ENCODE results near the gene CMKLR1. TPM values are rescaled to one million over a fixed set of nuclear protein-coding genes. Genes with fewer than 3 reads are reported as not detected.

The CMKLR1 gene
- total and polyA plus RNA-seq, 10 of the 15 experiments (the other 5 are each of a cell fraction or from before 2014, with no cell fraction given): 13.8 to 52.3 (median 26.2) TPM

DNA sequence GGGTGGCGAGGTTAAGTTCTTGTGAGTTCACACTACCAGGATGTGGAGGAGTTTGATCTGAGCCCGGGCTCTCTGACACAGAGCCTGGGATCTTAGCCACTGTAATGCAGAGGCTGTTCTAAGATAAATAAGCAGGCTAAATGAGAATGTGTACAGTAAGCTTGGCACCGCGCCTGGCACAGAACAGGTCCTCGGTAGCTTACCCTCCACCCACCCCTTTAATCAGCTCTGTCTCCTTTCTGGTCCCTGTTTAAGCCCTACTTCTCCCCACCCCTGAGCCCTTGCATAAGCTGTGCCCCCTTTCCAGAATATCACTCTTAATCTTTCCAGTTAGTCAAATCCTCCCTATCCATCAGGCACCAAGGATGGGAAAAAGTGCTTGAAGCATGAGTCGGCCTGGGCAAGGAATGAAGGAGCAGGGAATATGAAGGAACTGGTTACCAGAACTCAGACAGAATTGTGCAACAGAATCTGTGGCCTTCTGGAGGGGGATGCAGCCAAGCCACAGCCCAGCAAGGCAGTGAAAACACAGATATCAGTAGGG, 32.8 kb upstream of the CMKLR1 start:
- H3K27me3 ChIP-seq (replicated peaks in 1 of 2; ENCODE audit: control insufficient read depth in 2 of 2, insufficient read depth in 2 of 2, low read length in 1 of 2): no peaks in the 10 kb centered on the region
- no peak for DNase-seq (ENCODE audit: low read depth, low spot score)
- TF ChIP-seq, protein P1, sequence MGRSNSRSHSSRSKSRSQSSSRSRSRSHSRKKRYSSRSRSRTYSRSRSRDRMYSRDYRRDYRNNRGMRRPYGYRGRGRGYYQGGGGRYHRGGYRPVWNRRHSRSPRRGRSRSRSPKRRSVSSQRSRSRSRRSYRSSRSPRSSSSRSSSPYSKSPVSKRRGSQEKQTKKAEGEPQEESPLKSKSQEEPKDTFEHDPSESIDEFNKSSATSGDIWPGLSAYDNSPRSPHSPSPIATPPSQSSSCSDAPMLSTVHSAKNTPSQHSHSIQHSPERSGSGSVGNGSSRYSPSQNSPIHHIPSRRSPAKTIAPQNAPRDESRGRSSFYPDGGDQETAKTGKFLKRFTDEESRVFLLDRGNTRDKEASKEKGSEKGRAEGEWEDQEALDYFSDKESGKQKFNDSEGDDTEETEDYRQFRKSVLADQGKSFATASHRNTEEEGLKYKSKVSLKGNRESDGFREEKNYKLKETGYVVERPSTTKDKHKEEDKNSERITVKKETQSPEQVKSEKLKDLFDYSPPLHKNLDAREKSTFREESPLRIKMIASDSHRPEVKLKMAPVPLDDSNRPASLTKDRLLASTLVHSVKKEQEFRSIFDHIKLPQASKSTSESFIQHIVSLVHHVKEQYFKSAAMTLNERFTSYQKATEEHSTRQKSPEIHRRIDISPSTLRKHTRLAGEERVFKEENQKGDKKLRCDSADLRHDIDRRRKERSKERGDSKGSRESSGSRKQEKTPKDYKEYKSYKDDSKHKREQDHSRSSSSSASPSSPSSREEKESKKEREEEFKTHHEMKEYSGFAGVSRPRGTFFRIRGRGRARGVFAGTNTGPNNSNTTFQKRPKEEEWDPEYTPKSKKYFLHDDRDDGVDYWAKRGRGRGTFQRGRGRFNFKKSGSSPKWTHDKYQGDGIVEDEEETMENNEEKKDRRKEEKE (IDR thresholded peaks at IDR 0.05): no peak
- TF ChIP-seq GATAD2B (conservative IDR thresholded peaks at IDR 0.05; ENCODE audit: low read depth): no peak
- TF ChIP-seq GABPA (IDR thresholded peaks at IDR 0.05; ENCODE audit: low read depth): no peak
- TF ChIP-seq MTA2 (IDR thresholded peaks at IDR 0.05; ENCODE audit: low read depth): no peak
- no peak for TF ChIP-seq BMI1 (IDR thresholded peaks at IDR 0.05; ENCODE audit: borderline replicate concordance)
- TF ChIP-seq NRF1 (conservative IDR thresholded peaks at IDR 0.05; ENCODE audit: low read depth, low read length): no peak
- no peak for TF ChIP-seq SP1 (IDR thresholded peaks at IDR 0.05; ENCODE audit: low read depth, low read length)
- no peak for TF ChIP-seq IRF4 (IDR thresholded peaks at IDR 0.05; ENCODE audit: low read depth, low read length)
- TF ChIP-seq CHD2 (IDR thresholded peaks at IDR 0.05; ENCODE audit: borderline replicate concordance, low read depth, low read length): no peak
- no peak for TF ChIP-seq SREBF1 (IDR thresholded peaks at IDR 0.05; ENCODE audit: low read length)
- TF ChIP-seq, protein P2, sequence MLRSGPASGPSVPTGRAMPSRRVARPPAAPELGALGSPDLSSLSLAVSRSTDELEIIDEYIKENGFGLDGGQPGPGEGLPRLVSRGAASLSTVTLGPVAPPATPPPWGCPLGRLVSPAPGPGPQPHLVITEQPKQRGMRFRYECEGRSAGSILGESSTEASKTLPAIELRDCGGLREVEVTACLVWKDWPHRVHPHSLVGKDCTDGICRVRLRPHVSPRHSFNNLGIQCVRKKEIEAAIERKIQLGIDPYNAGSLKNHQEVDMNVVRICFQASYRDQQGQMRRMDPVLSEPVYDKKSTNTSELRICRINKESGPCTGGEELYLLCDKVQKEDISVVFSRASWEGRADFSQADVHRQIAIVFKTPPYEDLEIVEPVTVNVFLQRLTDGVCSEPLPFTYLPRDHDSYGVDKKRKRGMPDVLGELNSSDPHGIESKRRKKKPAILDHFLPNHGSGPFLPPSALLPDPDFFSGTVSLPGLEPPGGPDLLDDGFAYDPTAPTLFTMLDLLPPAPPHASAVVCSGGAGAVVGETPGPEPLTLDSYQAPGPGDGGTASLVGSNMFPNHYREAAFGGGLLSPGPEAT (IDR thresholded peaks at IDR 0.05; ENCODE audit: low read depth): no peak
- no peak for TF ChIP-seq RBBP5 (conservative IDR thresholded peaks at IDR 0.05)
- no peak for TF ChIP-seq CHD1 (IDR thresholded peaks at IDR 0.05; ENCODE audit: low read depth, low read length)
- TF ChIP-seq KAT2A (conservative IDR thresholded peaks at IDR 0.05; ENCODE audit: control insufficient read depth, low read depth, low read length): no peak
- TF ChIP-seq NFYA (IDR thresholded peaks at IDR 0.05; ENCODE audit: borderline replicate concordance, low read depth, low read length): no peak
- no peak for TF ChIP-seq SPI1 (IDR thresholded peaks at IDR 0.05; ENCODE audit: borderline replicate concordance, insufficient read depth, low read depth, low read length)
- no peak for TF ChIP-seq CHD4 (IDR thresholded peaks at IDR 0.05)
- TF ChIP-seq, protein P3, sequence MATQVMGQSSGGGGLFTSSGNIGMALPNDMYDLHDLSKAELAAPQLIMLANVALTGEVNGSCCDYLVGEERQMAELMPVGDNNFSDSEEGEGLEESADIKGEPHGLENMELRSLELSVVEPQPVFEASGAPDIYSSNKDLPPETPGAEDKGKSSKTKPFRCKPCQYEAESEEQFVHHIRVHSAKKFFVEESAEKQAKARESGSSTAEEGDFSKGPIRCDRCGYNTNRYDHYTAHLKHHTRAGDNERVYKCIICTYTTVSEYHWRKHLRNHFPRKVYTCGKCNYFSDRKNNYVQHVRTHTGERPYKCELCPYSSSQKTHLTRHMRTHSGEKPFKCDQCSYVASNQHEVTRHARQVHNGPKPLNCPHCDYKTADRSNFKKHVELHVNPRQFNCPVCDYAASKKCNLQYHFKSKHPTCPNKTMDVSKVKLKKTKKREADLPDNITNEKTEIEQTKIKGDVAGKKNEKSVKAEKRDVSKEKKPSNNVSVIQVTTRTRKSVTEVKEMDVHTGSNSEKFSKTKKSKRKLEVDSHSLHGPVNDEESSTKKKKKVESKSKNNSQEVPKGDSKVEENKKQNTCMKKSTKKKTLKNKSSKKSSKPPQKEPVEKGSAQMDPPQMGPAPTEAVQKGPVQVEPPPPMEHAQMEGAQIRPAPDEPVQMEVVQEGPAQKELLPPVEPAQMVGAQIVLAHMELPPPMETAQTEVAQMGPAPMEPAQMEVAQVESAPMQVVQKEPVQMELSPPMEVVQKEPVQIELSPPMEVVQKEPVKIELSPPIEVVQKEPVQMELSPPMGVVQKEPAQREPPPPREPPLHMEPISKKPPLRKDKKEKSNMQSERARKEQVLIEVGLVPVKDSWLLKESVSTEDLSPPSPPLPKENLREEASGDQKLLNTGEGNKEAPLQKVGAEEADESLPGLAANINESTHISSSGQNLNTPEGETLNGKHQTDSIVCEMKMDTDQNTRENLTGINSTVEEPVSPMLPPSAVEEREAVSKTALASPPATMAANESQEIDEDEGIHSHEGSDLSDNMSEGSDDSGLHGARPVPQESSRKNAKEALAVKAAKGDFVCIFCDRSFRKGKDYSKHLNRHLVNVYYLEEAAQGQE (IDR thresholded peaks at IDR 0.05; ENCODE audit: low read depth, low read length): no peak
- no peak overlapping the region for H3K4me3 ChIP-seq
- SMC1A ChIA-PET (ENCODE audit: uncharacterized antibody, unreplicated experiment): interaction anchor here (1.6 kb wide), 1 partner anchor 10 kb away, joined by 4 read pairs; no protein-coding TSS in a partner anchor
- RAD21 ChIA-PET (ENCODE audit: unreplicated experiment): no interaction called here
- POLR2A ChIA-PET: no interaction called here
- H2AFZ ChIP-seq (ENCODE audit: control insufficient read depth, low read depth, low read length): no peak overlapping the region
- FAIRE-seq: no peak
- no peak for ATAC-seq
- no peaks in the 10 kb centered on the region for H3K4me1 ChIP-seq (ENCODE audit: control insufficient read depth, insufficient read depth, low read length)
- no peak overlapping the region for H3K4me2 ChIP-seq (ENCODE audit: control insufficient read depth, insufficient read depth)
- no peak overlapping the region for H3K27ac ChIP-seq (ENCODE audit: control insufficient read depth, insufficient read depth)
- 66% methylated on average over 6 of the region's 6 CpGs for WGBS (ENCODE audit: insufficient coverage, insufficient replicate concordance, low lambda C conversion rate, missing lambda C conversion rate)
- peaks cover 6% of the 10 kb centered on the region; the same call in 2 of the 3 replicates for H3K9me3 ChIP-seq (replicated peaks; ENCODE audit: control insufficient read depth, insufficient read depth, low read length)
- CTCF ChIA-PET: interaction anchor here (0.6 kb wide), 1 partner anchor 12 kb away, joined by 3 read pairs; no protein-coding TSS in a partner anchor
- H3K36me3 ChIP-seq (ENCODE audit: control insufficient read depth in 2 of 2, insufficient read depth in 2 of 2, low read length in 1 of 2): no peaks in the 10 kb centered on the region
- H3K9ac ChIP-seq (ENCODE audit: control insufficient read depth, insufficient read depth, low read length): no peak overlapping the region
- no TSS peak for BruUV-seq (replicated peaks)
- H3K79me2 ChIP-seq (ENCODE audit: control insufficient read depth, insufficient read depth, low read length): no peaks in the 10 kb centered on the region
- intact Hi-C loops (cut with micrococcal nuclease; ENCODE audit: unreplicated experiment): no loop called here
- in situ Hi-C loops (cut with MboI): no loop called here
- no peaks in the 10 kb centered on the region for H4K20me1 ChIP-seq (ENCODE audit: control insufficient read depth, insufficient read depth)
